Colonic mucosa (tissue), 4 donors: ENCODE measurements around the gene GP9. TPM values are rescaled to one million over a fixed set of nuclear protein-coding genes. Genes with fewer than 3 reads are reported as not detected.

Source experiments
- DNase-seq: peaks from one replicate; pipeline ENCODE4 v3.0.0-alpha.2; 2020
- H3K27ac ChIP-seq: fragments of 200-600 bp; one replicate; pipeline ENCODE4 v1.8.0; 2021
- H3K27me3 ChIP-seq: fragments of 200-600 bp; one replicate; pipeline ENCODE4 v1.8.0; 2021
- H3K36me3 ChIP-seq: fragments of 200-600 bp; one replicate; pipeline ENCODE4 v1.8.0; 2021
- H3K4me1 ChIP-seq: fragments of 200-600 bp; one replicate; pipeline ENCODE4 v1.8.0; 2021; ENCODE audit warnings: mild to moderate bottlenecking
- H3K4me3 ChIP-seq: fragments of 200-600 bp; one replicate; pipeline ENCODE4 v1.8.0; 2021
- H3K9ac ChIP-seq, 2 donors: one replicate each; pipeline ENCODE4 v1.7.0; 2013; ENCODE audit warnings: control low read depth in 2 of 2, low read depth in 2 of 2, low read length in 2 of 2
- H3K9me3 ChIP-seq: fragments of 200-600 bp; one replicate; pipeline ENCODE4 v1.8.0; 2021
- CTCF ChIP-seq: fragments of 200-600 bp; IDR thresholded peaks from one replicate; pipeline ENCODE4 v1.8.0; 2022; ENCODE audit warnings: antibody characterized with exemption, mild to moderate bottlenecking
- intact Hi-C: fragments of 100-400 bp; cut with DNase I; formaldehyde crosslinking; loops from one replicate; pipeline ENCODE4 v1.14.1; 2022
- total RNA-seq, 2 donors: library from RNA; stranded (reverse); fragmentation: NEBNext Ultra II Directional in 1 of 2; extraction: Animal tissue kit (Norgen Biotek cat#: 25700) in 1 of 2; gene quantifications; one replicate each; pipeline ENCODE4 v1.2.1, GENCODE V29; 2021
- donor health status: healthy.
- donor health status: DM: no; HTN: no; CAD: no.
- donor health status: DM: no; HTN: no; CAD: no.

The GP9 gene
- total RNA-seq, 2 donors from 2014 or later: 0.37 TPM; not detected in 1

- H3K9me3 ChIP-seq: no peaks in the 10 kb centered on the region
- no peaks in the 10 kb centered on the region for H3K36me3 ChIP-seq
- TF ChIP-seq CTCF: peak; percentile 18
- no peak overlapping the region for H3K9ac ChIP-seq
- no peaks in the 10 kb centered on the region for H3K27me3 ChIP-seq
- H3K4me3 ChIP-seq: no peak overlapping the region
- H3K27ac ChIP-seq: no peak overlapping the region
- H3K4me1 ChIP-seq: no peaks in the 10 kb centered on the region
- DNase-seq: no peak
- intact Hi-C loops: loop anchor here (10.0 kb wide), 1 partner anchor 61 kb away; no protein-coding TSS in a partner anchor
Measured at GRCh38 chr3:129023909-129024308, 36.7 kb upstream of the GP9 start.

- DNase-seq: no peak
- no peak overlapping the region for H3K27ac ChIP-seq
- no peaks in the 10 kb centered on the region for H3K36me3 ChIP-seq
- no peak for TF ChIP-seq CTCF
- H3K9ac ChIP-seq: peak overlapping the region in 1 of 2 donors; percentile 24
- H3K27me3 ChIP-seq: no peaks in the 10 kb centered on the region
- H3K4me3 ChIP-seq: no peak overlapping the region
- no peaks in the 10 kb centered on the region for H3K9me3 ChIP-seq
- intact Hi-C loops: loop anchor here (10.0 kb wide), 1 partner anchor 60 kb away; no protein-coding TSS in a partner anchor
- no peaks in the 10 kb centered on the region for H3K4me1 ChIP-seq
Measured at GRCh38 chr3:129025108-129025507, 35.5 kb upstream of the GP9 start.

GRCh38 chr3:129025691-129026435 lies 34.7 kb upstream of the GP9 start:
- no peak for DNase-seq
- H3K9ac ChIP-seq: peak overlapping the region; percentile 24 to 76
- H3K4me3 ChIP-seq: no peak overlapping the region
- intact Hi-C loops: loop anchor here (10.0 kb wide), 1 partner anchor 59 kb away; no protein-coding TSS in a partner anchor
- H3K27me3 ChIP-seq: no peaks in the 10 kb centered on the region
- H3K36me3 ChIP-seq: no peaks in the 10 kb centered on the region
- H3K9me3 ChIP-seq: no peaks in the 10 kb centered on the region
- no peaks in the 10 kb centered on the region for H3K4me1 ChIP-seq
- no peak overlapping the region for H3K27ac ChIP-seq
- no peak for TF ChIP-seq CTCF

GRCh38 chr3:129026728-129027543 lies 33.6 kb upstream of the GP9 start:
- peak; percentile 93 for DNase-seq
- Histone ChIP-seq H3K27ac (peak overlapping the region; percentile 10), H3K36me3 (no peaks in the 10 kb centered on the region), H3K9ac (peak overlapping the region; percentile 76 to 81), H3K4me1 (no peaks in the 10 kb centered on the region), H3K4me3 (peak overlapping the region; percentile 42), H3K27me3 (no peaks in the 10 kb centered on the region), H3K9me3 (no peaks in the 10 kb centered on the region)
- intact Hi-C loops: loop anchor here (10.0 kb wide), 1 partner anchor 58 kb away; no protein-coding TSS in a partner anchor
- peak; percentile 76 for TF ChIP-seq CTCF

GRCh38 chr3:129027544-129027880 lies 33.1 kb upstream of the GP9 start:
- Histone ChIP-seq H3K27me3 (no peaks in the 10 kb centered on the region), H3K9me3 (no peaks in the 10 kb centered on the region), H3K4me3 (peak overlapping the region; percentile 42), H3K27ac (no peak overlapping the region), H3K4me1 (no peaks in the 10 kb centered on the region), H3K36me3 (no peaks in the 10 kb centered on the region), H3K9ac (peak overlapping the region; percentile 40 to 81)
- DNase-seq: no peak
- no peak for TF ChIP-seq CTCF
- intact Hi-C loops: loop anchor here (10.0 kb wide), 1 partner anchor 57 kb away; no protein-coding TSS in a partner anchor
